AG04450 (cell line): Measurements from ENCODE around the gene ASTE1. TPM values are rescaled to one million over a fixed set of nuclear protein-coding genes. Genes with fewer than 3 reads are reported as not detected.

Experiments used
- CTCF ChIA-PET: fragments of 300-600, 350-600 bp; formaldehyde crosslinking; extraction: SDS; loops from one replicate; lab custom pipeline; 2022; ENCODE audit warnings: antibody characterized with exemption, inconsistent platforms; lab: Charles Lee
- POLR2A ChIA-PET: fragments of 350-600 bp; formaldehyde crosslinking; extraction: SDS; loops from one replicate; lab custom pipeline; 2021; ENCODE audit warnings: antibody characterized with exemption, inconsistent platforms; lab: Yijun Ruan, JAX
- DNase-seq: peaks from one replicate; pipeline ENCODE4 v3.0.0-alpha.2; 2011; ENCODE audit warnings: low read depth, low spot score
- H3K27ac ChIP-seq: one replicate; pipeline ENCODE4 v1.5.1; 2012; ENCODE audit warnings: low read depth, low read length, control low read depth
- H3K27me3 ChIP-seq: one replicate; pipeline ENCODE4 v1.6.0; 2012; ENCODE audit warnings: low read length; ENCODE audit not compliant: control insufficient read depth, insufficient read depth
- H3K4me3 ChIP-seq: 2 replicates; pipeline ENCODE4 v1.5.1; 2011; ENCODE audit warnings: mild to moderate bottlenecking, low read depth, low read length, control low read depth
- H3K9me3 ChIP-seq: 2 replicates; pipeline ENCODE4 v1.5.1; 2012; ENCODE audit warnings: low read length; ENCODE audit not compliant: control insufficient read depth, insufficient read depth
- CTCF ChIP-seq: IDR thresholded peaks from 2 replicates; pipeline ENCODE4 v1.5.1; 2011; ENCODE audit warnings: low read depth, low read length, control low read depth, inconsistent platforms
- polyA plus RNA-seq: library from polyadenylated mRNA; depleted of rRNA; stranded (reverse); fragments of >200 nt; gene quantifications from 2 replicates; pipeline ENCODE4 v1.2.3, GENCODE V29; 2011

Gene ASTE1
- polyA plus RNA-seq, 1 experiment, result 8.5 TPM

DNA sequence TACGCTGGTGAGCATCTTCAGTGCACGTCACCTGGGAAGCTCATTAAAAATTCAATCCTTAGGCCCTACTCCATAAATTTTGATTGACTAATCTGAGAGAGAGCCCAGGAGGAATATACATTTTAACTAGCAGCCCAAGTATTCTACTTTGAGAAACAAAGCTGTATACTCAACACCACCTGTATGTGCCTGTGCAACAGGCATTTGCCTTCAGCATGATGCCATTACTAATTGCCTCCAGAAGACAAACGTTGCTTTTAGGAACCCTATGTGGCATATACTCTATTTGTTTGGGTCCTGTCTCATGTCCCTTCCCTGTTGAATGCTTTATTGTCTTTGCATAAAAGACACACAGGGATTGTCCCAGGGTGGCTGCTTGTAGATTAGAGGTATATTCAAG is 7.7 kb downstream of the ASTE1 start:
- Histone ChIP-seq H3K4me3 (no peak overlapping the region), H3K27ac (no peak overlapping the region), H3K27me3 (no peaks in the 10 kb centered on the region), H3K9me3 (no peaks in the 10 kb centered on the region)
- ChIA-PET CTCF (interaction anchor here (1.6 kb wide), 1 partner anchor 126 kb away, joined by 3 read pairs; no protein-coding TSS in a partner anchor), POLR2A (no interaction called here)
- DNase-seq, result no peak
- TF ChIP-seq CTCF, result no peak

- TF ChIP-seq CTCF, result no peak
- Histone ChIP-seq H3K27me3 (no peaks in the 10 kb centered on the region), H3K4me3 (no peak overlapping the region), H3K27ac (no peak overlapping the region), H3K9me3 (no peaks in the 10 kb centered on the region)
- DNase-seq, result no peak
- CTCF ChIA-PET, result interaction anchor here (1.0 kb wide), 1 partner anchor 117 kb away, joined by 6 read pairs; no protein-coding TSS in a partner anchor
- POLR2A ChIA-PET, result no interaction called here
Observed at GRCh38 chr3:131009698-131010097, 16.9 kb downstream of the ASTE1 start.

DNA sequence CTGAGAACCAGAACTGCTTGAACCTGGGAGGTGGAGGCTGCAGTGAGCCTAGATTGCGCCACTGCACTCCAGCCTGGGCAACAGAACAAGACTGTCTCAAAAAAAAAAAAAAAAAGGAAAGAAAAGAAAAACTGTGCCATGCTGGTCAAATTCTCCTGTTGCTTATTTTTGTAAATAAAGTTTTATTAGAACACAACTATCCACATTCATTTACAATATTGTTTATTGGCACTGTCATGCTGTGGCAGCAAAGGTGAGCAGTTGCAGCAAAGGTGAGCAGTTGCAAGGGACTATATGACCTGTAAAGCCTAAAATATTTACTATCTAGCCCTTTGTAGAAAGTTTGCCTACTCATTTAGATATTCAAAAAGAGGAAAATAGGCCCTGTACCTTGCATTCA is 18.3 kb downstream of the ASTE1 start:
- TF ChIP-seq CTCF, result no peak
- ChIA-PET POLR2A (no interaction called here), CTCF (interaction anchor here (1.1 kb wide), 1 partner anchor 115 kb away, joined by 4 read pairs; no protein-coding TSS in a partner anchor)
- DNase-seq, result no peak
- Histone ChIP-seq H3K4me3 (no peak overlapping the region), H3K27ac (no peak overlapping the region), H3K9me3 (no peaks in the 10 kb centered on the region), H3K27me3 (no peaks in the 10 kb centered on the region)

DNA sequence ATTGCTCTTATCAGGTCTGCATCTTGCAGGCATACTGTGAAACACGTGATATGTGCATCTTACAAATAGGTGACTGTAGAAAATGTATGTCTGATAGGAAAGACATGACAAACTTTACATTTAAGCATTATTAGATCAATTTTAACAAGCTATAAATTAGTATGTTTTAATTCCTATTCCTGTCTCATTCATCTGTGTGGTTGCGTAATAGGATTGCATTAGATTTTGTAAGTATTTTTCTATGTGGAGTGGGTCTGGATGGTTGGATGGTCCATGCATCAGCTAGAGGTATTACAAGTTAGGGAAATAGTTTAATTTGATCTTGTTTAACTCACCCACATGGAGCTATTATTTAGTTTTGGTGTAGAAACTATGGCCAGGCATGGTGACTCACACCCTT is 18.8 kb downstream of the ASTE1 start:
- CTCF ChIA-PET, result interaction anchor here (1.1 kb wide), 1 partner anchor 115 kb away, joined by 4 read pairs; no protein-coding TSS in a partner anchor
- no peak for DNase-seq

DNA sequence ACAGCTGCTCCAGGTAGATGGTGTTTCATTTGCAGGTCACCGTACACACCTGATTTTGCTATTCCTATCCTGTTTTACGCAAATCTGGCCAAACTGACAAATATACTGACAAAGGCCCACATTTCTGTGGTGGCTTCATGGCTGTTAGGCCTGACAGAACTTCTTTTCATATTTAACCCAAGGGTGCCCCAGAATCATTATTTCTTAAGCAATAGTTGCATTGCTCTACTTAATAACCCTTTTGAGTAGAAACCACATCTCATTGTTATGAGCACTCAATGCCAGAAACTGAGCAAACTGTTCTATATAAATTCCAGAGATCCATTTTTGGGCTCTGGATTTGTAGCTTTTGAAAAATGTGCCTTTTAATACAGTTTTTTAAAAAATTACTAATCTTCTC is 19.4 kb downstream of the ASTE1 start:
- ChIA-PET CTCF (interaction anchor here (1.1 kb wide), 1 partner anchor 114 kb away, joined by 4 read pairs; no protein-coding TSS in a partner anchor), POLR2A (no interaction called here)
- no peak for DNase-seq
- Histone ChIP-seq H3K27ac (no peak overlapping the region), H3K9me3 (no peaks in the 10 kb centered on the region), H3K4me3 (no peak overlapping the region), H3K27me3 (no peaks in the 10 kb centered on the region)
- no peak for TF ChIP-seq CTCF

More for the DNA sequence above, 18.8 kb downstream of the ASTE1 start:
- Histone ChIP-seq H3K4me3 (no peak overlapping the region), H3K27me3 (no peaks in the 10 kb centered on the region), H3K27ac (no peak overlapping the region), H3K9me3 (no peaks in the 10 kb centered on the region)
- POLR2A ChIA-PET, result no interaction called here
- no peak for TF ChIP-seq CTCF
